PFSK-1 (cell line): ENCODE results near the gene STXBP5.

Source experiments
- FOXP2 ChIP-seq: optimal IDR thresholded peaks from 2 replicates; pipeline ENCODE3; 2011; ENCODE audit warnings: borderline replicate concordance, control low read depth, inconsistent platforms; ENCODE audit not compliant: insufficient read depth; ENCODE audit errors: extremely low read length, extremely low read depth
- POLR2AphosphoS5 ChIP-seq: IDR thresholded peaks from 2 replicates; pipeline ENCODE4 v1.6.1; 2012; ENCODE audit warnings: low read depth, mild to moderate bottlenecking, control low read depth, low read length, moderate library complexity
- SIN3A ChIP-seq: IDR thresholded peaks from 2 replicates; pipeline ENCODE4 v1.6.1; 2012; ENCODE audit warnings: mild to moderate bottlenecking, low read length, moderate library complexity, borderline replicate concordance; ENCODE audit not compliant: insufficient read depth
- TAF1 ChIP-seq: IDR thresholded peaks from 2 replicates; pipeline ENCODE4 v1.6.1; 2012; ENCODE audit warnings: low read length, control low read depth, borderline replicate concordance; ENCODE audit not compliant: insufficient read depth
- TF ChIP-seq, protein P1 (sequence below), 2 experiments: IDR thresholded peaks; 2 replicates each; pipeline versions ENCODE4 v1.6.1 to v1.8.0; 2011 to 2012; ENCODE audit warnings: low read depth in 2 of 2, low read length in 2 of 2, control low read depth in 1 of 2, inconsistent platforms in 1 of 2, mild to moderate bottlenecking in 1 of 2, moderate library complexity in 1 of 2; ENCODE audit not compliant: insufficient read depth in 1 of 2

The STXBP5 gene

DNA sequence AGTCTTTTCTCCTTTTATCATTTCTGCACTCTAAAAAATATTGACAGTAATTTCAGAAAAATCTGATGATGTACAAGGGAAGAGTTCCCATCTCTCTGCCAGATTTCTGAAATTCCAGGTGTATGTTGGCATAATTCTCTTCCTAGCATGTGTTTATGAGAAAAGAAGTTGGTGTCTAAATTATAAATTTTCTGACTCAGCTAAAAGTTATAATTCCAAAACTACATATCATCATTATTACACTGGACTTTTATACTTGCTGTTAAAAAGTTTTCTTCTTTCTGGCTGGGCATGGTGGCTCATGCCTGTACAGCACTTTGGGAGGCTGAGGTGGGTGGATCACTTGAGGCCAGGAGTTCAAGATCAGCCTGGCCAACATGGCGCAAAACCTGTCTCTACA lies 168.6 kb downstream of the STXBP5 start:
- TF ChIP-seq TAF1 (no peak), POLR2AphosphoS5 (no peak), FOXP2 (no peak), SIN3A (no peak)
- TF ChIP-seq, protein P1, sequence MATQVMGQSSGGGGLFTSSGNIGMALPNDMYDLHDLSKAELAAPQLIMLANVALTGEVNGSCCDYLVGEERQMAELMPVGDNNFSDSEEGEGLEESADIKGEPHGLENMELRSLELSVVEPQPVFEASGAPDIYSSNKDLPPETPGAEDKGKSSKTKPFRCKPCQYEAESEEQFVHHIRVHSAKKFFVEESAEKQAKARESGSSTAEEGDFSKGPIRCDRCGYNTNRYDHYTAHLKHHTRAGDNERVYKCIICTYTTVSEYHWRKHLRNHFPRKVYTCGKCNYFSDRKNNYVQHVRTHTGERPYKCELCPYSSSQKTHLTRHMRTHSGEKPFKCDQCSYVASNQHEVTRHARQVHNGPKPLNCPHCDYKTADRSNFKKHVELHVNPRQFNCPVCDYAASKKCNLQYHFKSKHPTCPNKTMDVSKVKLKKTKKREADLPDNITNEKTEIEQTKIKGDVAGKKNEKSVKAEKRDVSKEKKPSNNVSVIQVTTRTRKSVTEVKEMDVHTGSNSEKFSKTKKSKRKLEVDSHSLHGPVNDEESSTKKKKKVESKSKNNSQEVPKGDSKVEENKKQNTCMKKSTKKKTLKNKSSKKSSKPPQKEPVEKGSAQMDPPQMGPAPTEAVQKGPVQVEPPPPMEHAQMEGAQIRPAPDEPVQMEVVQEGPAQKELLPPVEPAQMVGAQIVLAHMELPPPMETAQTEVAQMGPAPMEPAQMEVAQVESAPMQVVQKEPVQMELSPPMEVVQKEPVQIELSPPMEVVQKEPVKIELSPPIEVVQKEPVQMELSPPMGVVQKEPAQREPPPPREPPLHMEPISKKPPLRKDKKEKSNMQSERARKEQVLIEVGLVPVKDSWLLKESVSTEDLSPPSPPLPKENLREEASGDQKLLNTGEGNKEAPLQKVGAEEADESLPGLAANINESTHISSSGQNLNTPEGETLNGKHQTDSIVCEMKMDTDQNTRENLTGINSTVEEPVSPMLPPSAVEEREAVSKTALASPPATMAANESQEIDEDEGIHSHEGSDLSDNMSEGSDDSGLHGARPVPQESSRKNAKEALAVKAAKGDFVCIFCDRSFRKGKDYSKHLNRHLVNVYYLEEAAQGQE (IDR thresholded peaks at IDR 0.05; ENCODE audit: insufficient read depth in 1 of 2, low read depth in 2 of 2, low read length in 2 of 2) = no peak

DNA sequence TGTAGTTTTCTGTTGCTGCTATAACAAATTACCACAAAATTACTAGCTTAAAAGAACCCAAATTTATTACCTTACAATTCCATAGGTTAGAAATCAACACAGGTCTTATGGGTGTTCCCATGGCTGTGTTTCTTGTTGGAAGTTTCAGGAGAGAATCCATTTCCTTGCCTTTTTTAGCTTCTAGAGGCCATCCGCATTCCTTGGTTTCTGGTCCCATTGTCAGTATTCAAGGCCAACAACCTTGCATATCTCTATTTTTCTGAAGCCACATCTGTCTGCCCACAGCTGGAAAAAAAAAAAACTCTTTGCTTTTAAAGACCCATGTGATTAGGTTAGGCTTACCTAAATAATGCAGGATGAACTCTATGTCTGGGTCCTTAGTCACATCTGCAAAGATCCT lies 174.6 kb downstream of the STXBP5 start:
- TF ChIP-seq SIN3A (no peak), POLR2AphosphoS5 (no peak), FOXP2 (no peak), TAF1 (no peak)
- TF ChIP-seq, protein P1 (IDR thresholded peaks at IDR 0.05; ENCODE audit: insufficient read depth in 1 of 2, low read depth in 2 of 2, low read length in 2 of 2) = no peak

DNA sequence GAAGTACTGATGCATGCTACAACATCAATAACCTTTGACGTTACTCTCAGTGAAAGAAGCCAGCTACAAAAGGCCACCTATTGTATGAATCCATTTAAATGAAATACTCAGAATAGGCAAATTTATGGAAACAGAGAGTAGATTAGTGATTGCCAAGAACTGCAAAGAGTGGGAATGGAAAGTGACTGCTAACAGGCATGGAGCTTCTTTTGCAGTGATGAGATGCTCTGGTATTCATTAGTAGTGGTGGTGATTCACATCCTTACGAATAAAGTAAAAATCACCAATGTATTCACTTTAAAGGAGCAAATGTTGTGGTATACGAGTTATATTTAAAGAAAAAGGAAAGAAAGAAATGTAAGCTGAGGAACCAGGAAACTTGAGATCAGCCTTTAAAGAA lies 177.5 kb downstream of the STXBP5 start:
- TF ChIP-seq FOXP2 (no peak), TAF1 (no peak), SIN3A (no peak), POLR2AphosphoS5 (no peak)
- TF ChIP-seq, protein P1 (IDR thresholded peaks at IDR 0.05; ENCODE audit: insufficient read depth in 1 of 2, low read depth in 2 of 2, low read length in 2 of 2) = no peak

DNA sequence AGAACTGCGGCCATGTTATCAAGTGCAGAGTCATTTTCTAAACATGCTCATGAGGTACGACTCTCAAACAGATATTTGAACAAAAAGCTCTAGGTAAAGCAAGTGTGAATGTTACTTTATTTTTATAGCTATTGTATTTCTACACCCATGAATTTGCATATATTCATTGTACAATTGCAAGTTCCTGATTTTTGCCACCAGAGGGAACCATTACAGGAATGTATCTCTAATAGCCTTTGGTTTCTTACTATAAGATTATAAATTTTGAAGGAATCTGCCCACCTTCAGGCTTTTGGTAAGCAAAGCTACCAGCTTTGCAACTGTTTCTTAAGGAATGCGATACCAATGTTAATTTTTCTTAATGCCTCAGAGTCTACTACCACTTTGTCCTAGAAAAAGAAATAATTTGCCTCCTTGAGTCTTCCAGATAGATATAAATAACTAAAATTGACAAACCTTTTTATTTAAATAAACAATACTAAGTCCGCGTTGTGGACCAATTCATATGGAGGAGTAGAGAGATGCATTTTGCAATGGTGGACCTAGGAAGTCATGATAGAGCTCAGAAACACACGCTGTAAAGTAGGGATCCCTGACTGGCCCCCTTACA lies 178.8 kb downstream of the STXBP5 start:
- TF ChIP-seq SIN3A (no peak), TAF1 (no peak), FOXP2 (no peak), POLR2AphosphoS5 (no peak)
- TF ChIP-seq, protein P1 (IDR thresholded peaks at IDR 0.05; ENCODE audit: insufficient read depth in 1 of 2, low read depth in 2 of 2, low read length in 2 of 2) = no peak

DNA sequence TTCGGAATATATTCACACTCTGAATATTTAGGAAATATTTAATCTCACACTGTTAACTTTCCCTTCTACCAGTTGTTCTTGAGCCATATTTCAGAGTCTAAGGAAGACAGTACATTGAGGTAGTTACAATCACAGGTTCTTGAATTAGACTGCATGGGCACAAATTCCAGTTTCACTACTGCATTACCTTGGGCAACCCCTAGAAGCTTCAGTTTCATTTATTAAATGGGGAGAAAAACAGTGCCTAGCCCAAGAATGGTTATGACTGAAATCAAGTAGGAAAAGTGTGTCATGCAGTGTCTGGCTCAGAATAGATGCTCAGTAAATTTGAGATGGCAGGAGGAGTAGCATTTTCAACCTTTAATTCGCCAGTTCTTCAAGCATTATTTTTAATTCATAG lies 179.8 kb downstream of the STXBP5 start:
- TF ChIP-seq POLR2AphosphoS5 (no peak), SIN3A (no peak), TAF1 (no peak), FOXP2 (no peak)
- TF ChIP-seq, protein P1 (IDR thresholded peaks at IDR 0.05; ENCODE audit: insufficient read depth in 1 of 2, low read depth in 2 of 2, low read length in 2 of 2) = no peak
